GM19025 (cell line): ENCODE measurements around the gene OR10R2.

Experiments used
- ATAC-seq: cut with Tn5 transposase; IDR thresholded peaks from one replicate; pipeline ENCODE4 v1.9.1; 2021; ENCODE audit warnings: mild to moderate bottlenecking, low read depth, moderate library complexity; ENCODE audit not compliant: unreplicated experiment

The OR10R2 gene

DNA sequence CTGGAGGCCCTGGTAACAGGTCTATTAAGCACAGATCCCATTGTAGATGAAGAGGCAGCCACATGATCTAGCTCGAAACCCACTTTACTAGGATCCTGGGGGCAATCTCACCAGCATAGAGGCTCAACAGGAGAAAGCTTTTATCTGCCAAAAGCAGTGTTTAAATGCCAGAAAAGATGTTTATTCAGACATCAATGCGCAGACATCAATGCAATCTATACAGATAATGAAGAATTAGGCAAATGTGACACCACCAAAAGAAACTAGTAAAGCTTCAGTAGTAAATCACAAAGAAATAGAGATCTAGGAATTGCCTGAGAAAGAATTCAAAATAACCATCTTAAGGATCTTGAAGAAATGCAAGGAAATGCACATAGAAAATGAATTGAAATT, 49.6 kb downstream of the OR10R2 start:
- no peak for ATAC-seq

DNA sequence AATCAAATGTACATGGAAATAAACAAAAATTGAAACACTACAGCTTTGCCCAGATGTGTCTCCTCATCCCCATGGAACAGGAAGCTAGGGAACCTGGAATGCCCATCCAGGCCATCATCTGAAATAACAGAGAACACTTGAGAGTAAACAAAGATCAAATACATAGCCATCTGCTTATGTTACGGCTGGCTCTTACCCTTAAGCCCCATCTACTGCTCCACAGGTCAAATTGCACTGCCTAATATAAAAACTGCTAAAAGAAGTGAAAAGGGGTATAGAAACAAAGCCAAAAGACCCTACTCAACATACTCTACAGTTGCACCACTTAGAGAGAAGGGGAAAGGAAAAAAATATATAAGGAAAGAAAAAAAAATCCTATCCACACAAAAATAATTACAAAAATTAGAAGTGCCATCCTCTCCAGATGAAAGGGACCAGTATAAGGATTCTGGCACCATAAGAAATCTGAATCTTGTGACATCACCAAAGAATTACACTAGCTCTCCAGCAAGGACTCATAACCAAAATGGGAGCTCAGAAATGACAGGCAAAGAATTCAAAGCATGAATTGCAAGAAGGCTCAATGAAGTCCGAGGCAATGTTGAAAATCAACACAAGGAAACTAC, 55.3 kb downstream of the OR10R2 start:
- ATAC-seq: no peak
